ENCODE data around the gene MRPL37. TPM values are rescaled to one million over a fixed set of nuclear protein-coding genes. Genes with fewer than 3 reads are reported as not detected.

Gene MRPL37
- total and polyA plus RNA-seq, 2 donors (not counting 3 experiments of a cell fraction or from before 2014, with no cell fraction given) = 45.0 to 109 TPM

GRCh38 chr1:54159733-54160316 lies 40.1 kb upstream of the MRPL37 start:
- dilution Hi-C loops (cut with MboI; ENCODE audit: extremely low pct_ligation_motif_present, low sequenced_read_pairs) (no loop called here), intact Hi-C loops (cut with micrococcal nuclease) (no loop called here)
- BruUV-seq (replicated peaks) = no TSS peak
- TF ChIP-seq FOS (IDR thresholded peaks at IDR 0.05; ENCODE audit: borderline replicate concordance, insufficient read depth, low read length) (no peak), JUN (IDR thresholded peaks at IDR 0.05; ENCODE audit: borderline replicate concordance, insufficient read depth, insufficient read length, low read depth) (no peak), EZH2 (IDR thresholded peaks at IDR 0.05; ENCODE audit: borderline replicate concordance, low read depth, low read length, severe bottlenecking) (no peak), CTCF (IDR thresholded peaks at IDR 0.05; ENCODE audit: extremely low read depth in 1 of 2, insufficient read depth in 1 of 2, low read depth in 1 of 2, low read length in 2 of 2) (no peak), GATA2 (IDR thresholded peaks at IDR 0.05; ENCODE audit: insufficient read depth, insufficient read length, low read depth, low read length) (no peak), POLR2AphosphoS5 (IDR thresholded peaks at IDR 0.05; ENCODE audit: insufficient read depth, low read depth, low read length) (no peak), POLR2A (IDR thresholded peaks at IDR 0.05; ENCODE audit: low read depth, low read length) (no peak), MYC (IDR thresholded peaks at IDR 0.05; ENCODE audit: low read depth, low read length) (no peak)
- TF ChIP-seq, protein P1, sequence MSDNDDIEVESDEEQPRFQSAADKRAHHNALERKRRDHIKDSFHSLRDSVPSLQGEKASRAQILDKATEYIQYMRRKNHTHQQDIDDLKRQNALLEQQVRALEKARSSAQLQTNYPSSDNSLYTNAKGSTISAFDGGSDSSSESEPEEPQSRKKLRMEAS (IDR thresholded peaks at IDR 0.05; ENCODE audit: insufficient read depth, insufficient read length) = no peak
- no peak for FAIRE-seq
- Histone ChIP-seq H3K9ac (replicated peaks; ENCODE audit: extremely low read depth, insufficient read depth, low read length) (no peak overlapping the region), H3K27ac (ENCODE audit: insufficient read depth, low read depth, low read length) (no peak overlapping the region), H3K79me2 (ENCODE audit: control insufficient read depth, insufficient read depth, low read length) (no peaks in the 10 kb centered on the region), H3K4me3 (replicated peaks in 1 of 3; ENCODE audit: insufficient read depth in 1 of 3, low read depth in 1 of 3, low read length in 3 of 3) (no peak overlapping the region), H3K4me2 (ENCODE audit: insufficient read depth, low read length) (no peak overlapping the region), H3K36me3 (ENCODE audit: control insufficient read depth in 2 of 2, extremely low read depth in 1 of 2, insufficient read depth in 2 of 2, low read length in 2 of 2) (no peaks in the 10 kb centered on the region), H3K27me3 (ENCODE audit: control insufficient read depth in 2 of 2, insufficient read depth in 2 of 2, low read length in 2 of 2) (no peaks in the 10 kb centered on the region), H3K4me1 (ENCODE audit: control insufficient read depth, extremely low read depth, insufficient read depth, low read length) (no peaks in the 10 kb centered on the region), H4K20me1 (replicated peaks; ENCODE audit: control insufficient read depth, extremely low read depth, insufficient read depth, low read length) (no peaks in the 10 kb centered on the region), H3K9me1 (replicated peaks; ENCODE audit: control insufficient read depth, extremely low read depth, insufficient read depth, low read length) (no peaks in the 10 kb centered on the region), H2AFZ (ENCODE audit: low read depth, low read length) (no peak overlapping the region), H3K9me3 (replicated peaks; ENCODE audit: control insufficient read depth, insufficient read depth, low read length) (no peaks in the 10 kb centered on the region)
- ChIA-PET POLR2A (no interaction called here), CTCF (interaction anchor here (1.2 to 1.3 kb wide), 2 partner anchors 14 to 38 kb away, joined by 3 read pairs; no protein-coding TSS in a partner anchor)
- DNase-seq (ENCODE audit: low read depth, low spot score) = no peak

Measured in endothelial cell of umbilical vein (primary cell).